G401 (cell line): ENCODE results near the gene FUT8. TPM values are rescaled to one million over a fixed set of nuclear protein-coding genes. Genes with fewer than 3 reads are reported as not detected.

Experiments
- DNase-seq: peaks from one replicate; pipeline ENCODE4 v3.0.0-alpha.2; 2015; ENCODE audit warnings: low spot score
- in situ Hi-C: cut with HindIII; loops from 2 replicates; pipeline ENCODE4 v1.10.0; 2016; ENCODE audit warnings: low sequenced_read_pairs, mixed read lengths
- total RNA-seq: library from RNA; depleted of rRNA; stranded (reverse); fragments of >200 nt; shearing (Covaris generic); gene quantifications from 2 replicates; pipeline ENCODE4 v1.2.3, GENCODE V29; 2014; rRNA removed

Gene FUT8
- 28.3 and 43.1 TPM in 2 replicates for total RNA-seq

- in situ Hi-C loops = no loop called here
- DNase-seq = peak; percentile 93
Observed at GRCh38 chr14:65412032-65412846, at the start of gene FUT8. TSS of gene FUT8 (plus strand) at chr14:65412730. CDS start at chr14:65561564, 148,834 bp downstream.

DNA sequence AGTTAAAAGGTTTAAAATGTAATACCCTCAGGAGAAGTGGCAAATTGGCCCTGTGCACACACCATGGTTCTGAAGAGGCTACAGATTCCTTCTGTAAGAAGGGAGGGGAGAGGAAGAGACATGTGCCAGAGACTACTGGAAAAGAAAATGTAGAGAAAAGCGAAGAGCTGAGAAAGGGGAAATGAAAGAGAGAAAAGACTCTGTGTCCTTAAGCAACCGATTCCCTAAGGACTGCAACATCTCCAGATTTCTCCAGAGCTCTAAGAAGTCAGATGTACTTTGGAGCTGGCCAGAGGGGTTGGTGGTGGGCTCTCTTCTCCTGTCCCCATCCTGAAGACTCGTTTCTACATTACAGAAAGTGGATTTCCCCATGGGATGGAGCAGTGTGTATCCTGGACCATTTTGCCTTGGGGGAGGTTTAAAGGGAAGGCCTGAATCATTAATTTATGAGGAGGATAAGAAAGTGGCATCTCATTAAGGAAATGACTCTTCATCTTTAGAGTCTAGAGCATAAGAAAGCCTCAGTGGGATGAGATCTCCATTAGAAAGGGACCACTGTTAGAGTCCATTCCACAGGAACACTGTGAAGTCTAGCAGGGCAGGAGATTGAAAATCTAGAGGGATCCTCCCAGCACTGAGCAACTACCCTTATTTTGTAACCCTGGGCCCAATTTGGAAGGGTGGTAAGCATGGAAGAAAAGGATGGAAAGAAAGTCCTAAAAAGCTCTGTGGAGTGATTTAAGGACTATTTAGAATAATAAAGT, 45.5 kb upstream of the FUT8 start:
- in situ Hi-C loops = no loop called here
- no peak for DNase-seq

GRCh38 chr14:65369560-65369959, 43.0 kb upstream of the FUT8 start:
- DNase-seq = no peak
- in situ Hi-C loops = no loop called here

GRCh38 chr14:65370801-65371248, 41.7 kb upstream of the FUT8 start:
- DNase-seq = no peak
- in situ Hi-C loops = no loop called here

GRCh38 chr14:65371784-65372183, 40.7 kb upstream of the FUT8 start:
- DNase-seq = no peak
- in situ Hi-C loops = no loop called here

- no peak for DNase-seq
Observed at GRCh38 chr14:65373016-65373670, 39.4 kb upstream of the FUT8 start.

DNA sequence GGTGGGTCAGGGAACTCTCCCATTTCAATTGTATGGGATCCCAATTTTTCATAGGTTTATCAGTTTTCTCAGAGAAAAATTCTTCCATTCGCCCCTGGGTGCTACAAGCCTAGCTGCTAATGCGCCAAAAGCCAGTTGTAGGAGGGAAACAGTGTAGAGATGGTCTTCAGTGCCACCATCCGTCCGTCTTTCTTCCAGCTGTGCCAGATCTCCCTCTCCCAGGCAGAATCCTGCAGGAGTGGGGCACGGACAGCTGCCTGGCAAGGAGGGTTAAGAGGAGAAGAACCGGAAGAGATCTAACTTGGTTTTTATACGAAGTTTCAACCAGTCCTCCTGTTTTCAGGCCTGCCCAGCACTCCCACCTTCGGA, 38.9 kb upstream of the FUT8 start:
- in situ Hi-C loops = no loop called here

More at GRCh38 chr14:65373016-65373670, 39.4 kb upstream of the FUT8 start:
- in situ Hi-C loops = no loop called here

DNA sequence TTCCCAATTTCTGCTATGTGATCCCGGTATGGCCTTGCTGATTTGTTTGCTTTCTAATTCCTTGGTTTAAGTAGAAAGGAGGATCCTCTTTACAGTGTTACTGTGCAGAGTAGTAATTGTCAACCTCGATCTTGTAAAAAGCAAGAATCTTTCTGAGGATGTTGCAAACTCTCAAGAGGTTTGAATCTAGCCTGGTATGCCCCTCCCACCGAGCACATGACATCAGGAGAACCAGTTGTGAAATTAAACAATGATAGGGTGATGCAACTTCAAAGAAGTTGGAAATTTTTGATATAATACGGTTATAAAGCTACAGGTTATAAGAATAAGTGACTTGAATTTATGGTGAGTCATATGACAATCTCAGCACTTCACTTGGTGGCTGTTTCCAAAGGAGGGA, 35.0 kb upstream of the FUT8 start:
- in situ Hi-C loops = no loop called here
- no peak for DNase-seq

More for the DNA sequence above, 38.9 kb upstream of the FUT8 start:
- no peak for DNase-seq

GRCh38 chr14:65382586-65382985, 29.9 kb upstream of the FUT8 start:
- in situ Hi-C loops = no loop called here
- DNase-seq = no peak

- DNase-seq = no peak
- in situ Hi-C loops = no loop called here
Observed at GRCh38 chr14:65387171-65387570, 25.4 kb upstream of the FUT8 start.

DNA sequence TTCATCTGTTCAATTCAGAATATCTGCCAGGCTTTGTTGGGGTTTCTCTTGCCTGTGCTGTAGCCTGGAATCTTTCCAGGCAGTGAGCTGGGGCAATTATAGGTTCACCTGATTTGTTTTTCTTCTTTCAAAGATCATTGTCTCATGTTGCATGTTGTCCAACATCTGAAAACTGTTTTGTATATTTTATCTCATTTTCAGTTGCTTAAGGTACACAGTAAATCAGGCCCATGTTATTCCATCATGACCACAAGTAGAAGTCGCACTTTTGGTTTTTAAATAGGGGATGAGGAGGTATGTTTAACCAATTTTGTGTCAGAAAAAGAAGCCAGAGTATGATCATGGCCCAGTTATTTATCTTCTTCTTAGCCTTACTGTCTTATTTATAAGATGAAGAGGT, 24.9 kb upstream of the FUT8 start:
- no peak for DNase-seq
- in situ Hi-C loops = no loop called here

DNA sequence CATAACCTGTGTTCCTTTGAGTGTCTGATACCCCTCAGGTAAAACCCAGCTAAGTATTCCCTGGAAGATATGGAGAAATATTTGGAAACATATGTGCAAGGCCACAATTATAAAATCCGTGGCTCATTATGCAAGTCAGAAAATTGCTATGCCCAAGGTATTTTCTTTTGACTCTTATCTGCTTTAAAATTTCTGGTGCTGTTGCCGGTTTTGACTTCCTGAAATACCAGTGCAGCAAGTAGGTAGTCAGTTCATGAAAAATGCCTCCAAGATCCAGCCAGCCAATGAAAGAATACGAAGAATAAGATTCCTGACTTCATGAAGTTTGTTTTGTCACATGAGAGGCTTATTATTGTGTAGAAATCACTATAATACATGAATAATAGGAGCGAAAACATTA, 20.2 kb upstream of the FUT8 start:
- in situ Hi-C loops = no loop called here
- DNase-seq = no peak

GRCh38 chr14:65396082-65396910, 16.2 kb upstream of the FUT8 start:
- in situ Hi-C loops = no loop called here
- no peak for DNase-seq

- DNase-seq = no peak
- in situ Hi-C loops = no loop called here
Observed at GRCh38 chr14:65403231-65403630, 9.3 kb upstream of the FUT8 start.

DNA sequence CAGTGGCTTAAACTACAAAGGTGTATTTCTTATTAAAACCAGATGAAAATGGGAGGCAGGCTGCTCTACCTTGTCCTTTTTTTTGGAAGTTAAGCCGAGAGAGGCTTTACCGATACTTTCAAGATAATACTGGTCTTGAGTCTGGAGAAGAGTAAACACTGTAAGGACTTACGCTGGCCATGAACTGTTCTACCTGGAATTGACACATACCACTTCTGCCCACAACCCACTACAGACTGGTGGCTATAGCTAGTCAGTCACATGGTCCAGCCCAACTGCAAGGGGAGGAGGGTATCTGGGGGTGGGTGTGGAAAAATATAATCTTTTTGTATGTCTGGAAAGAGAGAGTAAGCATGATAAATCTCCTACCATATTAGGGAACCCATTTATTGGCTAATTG, 4.4 kb upstream of the FUT8 start:
- in situ Hi-C loops = no loop called here
- DNase-seq = no peak

GRCh38 chr14:65410640-65411039, 1.9 kb upstream of the FUT8 start:
- no peak for DNase-seq
- in situ Hi-C loops = no loop called here

GRCh38 chr14:65411656-65412031, 886 bp upstream of the FUT8 start:
- peak; percentile 93 for DNase-seq
- in situ Hi-C loops = no loop called here

- in situ Hi-C loops = no loop called here
- DNase-seq = no peak
Observed at GRCh38 chr14:65412856-65413738, 567 bp downstream of the FUT8 start.
